Esophagus muscularis mucosa (tissue), 4 donors: ENCODE results near the gene RASL11A. TPM values are rescaled to one million over a fixed set of nuclear protein-coding genes. Genes with fewer than 3 reads are reported as not detected.
"Not testable (repeated sequence)": the region's sequence is repeated elsewhere in the genome, so short reads cannot be mapped to it uniquely, and the experiment has no call there.

ENCODE experiments used
- DNase-seq: peaks from one replicate; pipeline ENCODE4 v3.0.0-alpha.2; 2017; ENCODE audit errors: extremely low spot score
- H3K27ac ChIP-seq, 4 donors: fragments of 200-600 bp; sonication (generic); replicated peaks in 1 of 4; 1 replicate in 3 of 4; 2 replicates in 1 of 4; pipeline ENCODE4 v1.5.1; 2016 to 2019; ENCODE audit warnings: mild to moderate bottlenecking in 1 of 4
- H3K27me3 ChIP-seq, 4 donors: fragments of 200-600 bp; sonication (generic); one replicate each; pipeline versions ENCODE4 v1.5.1 to v1.6.0; 2016 to 2019
- H3K36me3 ChIP-seq, 4 donors: fragments of 200-600 bp; sonication (generic); one replicate each; pipeline ENCODE4 v1.5.1; 2016 to 2019
- H3K4me1 ChIP-seq, 4 donors: fragments of 200-600 bp; sonication (generic); one replicate each; pipeline ENCODE4 v1.5.1; 2016 to 2019
- H3K4me3 ChIP-seq, 4 donors: fragments of 200-600 bp; sonication (generic); 1 replicate in 2 of 4; 2 replicates in 2 of 4; pipeline ENCODE4 v1.5.1; 2016 to 2019; ENCODE audit warnings: mild to moderate bottlenecking in 4 of 4, moderate library complexity in 1 of 4
- H3K9me3 ChIP-seq, 4 donors: fragments of 200-600 bp; sonication (generic); 1 replicate in 3 of 4; 2 replicates in 1 of 4; pipeline ENCODE4 v1.5.1; 2016 to 2019
- EP300 ChIP-seq: sonication (generic); formaldehyde crosslinking; IDR thresholded peaks from one replicate; pipeline ENCODE4 v1.6.1; 2017; ENCODE audit warnings: antibody characterized with exemption
- POLR2A ChIP-seq: fragments of 450-650 bp; IDR thresholded peaks from one replicate; pipeline ENCODE4 v1.6.1; 2017; ENCODE audit warnings: antibody characterized with exemption, moderate library complexity, mild to moderate bottlenecking, low read depth
- POLR2AphosphoS5 ChIP-seq, 2 donors: sonication (generic); formaldehyde crosslinking; IDR thresholded peaks; one replicate each; pipeline ENCODE4 v1.6.1; 2017; ENCODE audit warnings: antibody characterized with exemption in 2 of 2
- WGBS: methylation state at CpG from one replicate; pipeline ENCODE4 v1.1.5; 2018; 5-methylcytosine and 5-hydroxymethylcytosine counted together
- intact Hi-C: fragments of 100-400 bp; cut with DNase I; formaldehyde crosslinking; loops from one replicate; pipeline ENCODE4 v1.15.1; 2023
- small RNA-seq, 3 donors: library from RNA; depleted of rRNA; stranded (forward); fragments of <200 nt; gene quantifications; one replicate each; pipeline ENCODE3, GENCODE V24; 2016
- total RNA-seq, 4 donors: library from RNA; depleted of rRNA; stranded (reverse); fragments of >200 nt; gene quantifications; one replicate each; pipeline versions ENCODE4 v1.1.0 to v1.2.1, GENCODE V29; 2016
- TF ChIP-seq, protein P1 (sequence below), 3 experiments: fragments of 200-600 bp in 2 of 3; fragments of 450-650 bp in 1 of 3; sonication (generic) in 2 of 3; IDR thresholded peaks; one replicate each; pipeline ENCODE4 v1.5.1; 2017 to 2019; ENCODE audit warnings: antibody characterized with exemption in 3 of 3, mild to moderate bottlenecking in 2 of 3, moderate library complexity in 1 of 3

Gene RASL11A
- total RNA-seq, 4 donors from 2014 or later: 11.2 to 98.9 (median 41.1) TPM

- TF ChIP-seq, protein P1, sequence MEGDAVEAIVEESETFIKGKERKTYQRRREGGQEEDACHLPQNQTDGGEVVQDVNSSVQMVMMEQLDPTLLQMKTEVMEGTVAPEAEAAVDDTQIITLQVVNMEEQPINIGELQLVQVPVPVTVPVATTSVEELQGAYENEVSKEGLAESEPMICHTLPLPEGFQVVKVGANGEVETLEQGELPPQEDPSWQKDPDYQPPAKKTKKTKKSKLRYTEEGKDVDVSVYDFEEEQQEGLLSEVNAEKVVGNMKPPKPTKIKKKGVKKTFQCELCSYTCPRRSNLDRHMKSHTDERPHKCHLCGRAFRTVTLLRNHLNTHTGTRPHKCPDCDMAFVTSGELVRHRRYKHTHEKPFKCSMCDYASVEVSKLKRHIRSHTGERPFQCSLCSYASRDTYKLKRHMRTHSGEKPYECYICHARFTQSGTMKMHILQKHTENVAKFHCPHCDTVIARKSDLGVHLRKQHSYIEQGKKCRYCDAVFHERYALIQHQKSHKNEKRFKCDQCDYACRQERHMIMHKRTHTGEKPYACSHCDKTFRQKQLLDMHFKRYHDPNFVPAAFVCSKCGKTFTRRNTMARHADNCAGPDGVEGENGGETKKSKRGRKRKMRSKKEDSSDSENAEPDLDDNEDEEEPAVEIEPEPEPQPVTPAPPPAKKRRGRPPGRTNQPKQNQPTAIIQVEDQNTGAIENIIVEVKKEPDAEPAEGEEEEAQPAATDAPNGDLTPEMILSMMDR (IDR thresholded peaks at IDR 0.05): no peak
- TF ChIP-seq POLR2AphosphoS5 (IDR thresholded peaks at IDR 0.05): no peak
- TF ChIP-seq EP300: no peak
- no peak for TF ChIP-seq POLR2A
- Histone ChIP-seq H3K27ac (no peak overlapping the region), H3K27me3 (peaks cover 0 to 3% (median 0%) of the 10 kb centered on the region in 4 donors), H3K9me3 (no peaks in the 10 kb centered on the region), H3K4me3 (no peak overlapping the region), H3K36me3 (no peaks in the 10 kb centered on the region), H3K4me1 (no peaks in the 10 kb centered on the region)
- WGBS: 82% methylated on average over 6 of the region's 6 CpGs
- intact Hi-C loops: no loop called here
- DNase-seq: no peak
Observed at GRCh38 chr13:27311518-27312210, 41.0 kb downstream of the RASL11A start.

- Histone ChIP-seq H3K9me3 (no peaks in the 10 kb centered on the region), H3K4me1 (no peaks in the 10 kb centered on the region), H3K4me3 (no peak overlapping the region), H3K27ac (no peak overlapping the region), H3K36me3 (no peaks in the 10 kb centered on the region), H3K27me3 (peaks cover 0 to 5% (median 0%) of the 10 kb centered on the region in 4 donors)
- WGBS: 85% methylated on average over 1 of the region's 1 CpG
- no peak for TF ChIP-seq POLR2AphosphoS5 (IDR thresholded peaks at IDR 0.05)
- TF ChIP-seq EP300: no peak
- TF ChIP-seq, protein P1 (IDR thresholded peaks at IDR 0.05): no peak
- no peak for TF ChIP-seq POLR2A
- intact Hi-C loops: no loop called here
- DNase-seq: no peak
Observed at GRCh38 chr13:27313770-27314169, 43.1 kb downstream of the RASL11A start.

DNA sequence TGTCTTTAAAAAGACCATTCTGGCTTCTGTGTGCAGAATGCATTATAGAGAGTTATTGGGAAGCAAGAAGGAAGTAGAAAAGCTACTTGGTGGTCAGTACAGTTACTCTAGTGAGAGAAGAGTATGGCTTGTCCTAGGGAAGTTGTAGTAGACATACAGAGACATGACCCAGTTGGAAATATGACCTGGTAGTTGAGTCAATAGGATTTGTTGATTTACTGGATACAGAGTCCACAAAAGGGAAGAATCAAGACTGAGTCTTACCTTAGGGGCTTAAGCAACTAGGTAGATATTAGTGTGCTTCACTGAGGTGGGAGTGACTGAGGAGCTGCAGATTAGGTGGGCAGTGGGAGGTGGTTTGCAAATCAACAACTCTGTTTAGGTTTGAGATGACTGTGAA lies 48.8 kb downstream of the RASL11A start:
- Histone ChIP-seq H3K9me3 (no peaks in the 10 kb centered on the region), H3K36me3 (no peaks in the 10 kb centered on the region), H3K4me3 (no peak overlapping the region), H3K27me3 (peaks cover 0 to 5% (median 0%) of the 10 kb centered on the region in 4 donors), H3K4me1 (no peaks in the 10 kb centered on the region), H3K27ac (no peak overlapping the region)
- DNase-seq: no peak
- intact Hi-C loops: no loop called here
- TF ChIP-seq EP300 (no peak), POLR2AphosphoS5 (IDR thresholded peaks at IDR 0.05) (no peak), POLR2A (no peak)
- TF ChIP-seq, protein P1 (IDR thresholded peaks at IDR 0.05): no peak

GRCh38 chr13:27321468-27322431 lies 51.1 kb downstream of the RASL11A start:
- Histone ChIP-seq H3K36me3 (no peaks in the 10 kb centered on the region), H3K4me3 (no peak overlapping the region), H3K27me3 (peaks cover 0 to 1% (median 0%) of the 10 kb centered on the region in 4 donors), H3K4me1 (no peaks in the 10 kb centered on the region), H3K27ac (no peak overlapping the region), H3K9me3 (no peaks in the 10 kb centered on the region)
- intact Hi-C loops: no loop called here
- DNase-seq: no peak
- TF ChIP-seq POLR2A: no peak
- WGBS: 72% methylated on average over 8 of the region's 8 CpGs

GRCh38 chr13:27322443-27322842 lies 51.8 kb downstream of the RASL11A start:
- H3K27ac ChIP-seq, DNase-seq, H3K4me1 ChIP-seq, H3K27me3 ChIP-seq, intact Hi-C loops, H3K4me3 ChIP-seq, H3K9me3 ChIP-seq, H3K36me3 ChIP-seq: not testable (repeated sequence)
- 88% methylated on average over 6 of the region's 6 CpGs for WGBS

Small RNA genes lying within 50 kb of the gene (small RNA-seq; reads per million reads assigned to genes)
- gene SNORA27 (0 reads per million in 3 donors), gene SNORD102 (0 reads per million in 3 donors)

Other genes starting within 250 kb of the RASL11A start
- 100 to 1,000 TPM in 1 of 4 donors, 10 to 100 TPM in 3; 55.6 to 107 (median 87.3) TPM for gene USP12, start 99.0 kb upstream of the RASL11A start, total RNA-seq
- 1,000 to 10,000 TPM in 2 of 4 donors, 100 to 1,000 TPM in 2; 432 to 1,374 (median 1,046) TPM for gene RPL21, start 19.3 kb upstream of the RASL11A start, total RNA-seq
- gene GTF3A, start 153.8 kb downstream of the RASL11A start, total RNA-seq: 100 to 1,000 TPM; 129 to 197 (median 140) TPM
- 10 to 100 TPM; 45.1 to 86.6 (median 67.5) TPM for gene MTIF3, start 179.7 kb downstream of the RASL11A start, total RNA-seq